ENCODE results near the gene MDP1.

- TF ChIP-seq CTCF (conservative IDR thresholded peaks at IDR 0.05; ENCODE audit: low read length) (no peak), EZH2phosphoT487 (IDR thresholded peaks at IDR 0.05; ENCODE audit: borderline replicate concordance, low read depth, low read length) (no peak)
Measured at GRCh38 chr14:24176599-24176998, 39.3 kb downstream of the MDP1 start.

Data from OCI-LY7 (cell line).